HepG2 (cell line): ENCODE results near the gene MAPK7. TPM values are rescaled to one million over a fixed set of nuclear protein-coding genes. Genes with fewer than 3 reads are reported as not detected.

ENCODE experiments used
- ATAC-seq: fragments of 200-7000 bp; cut with Tn5 transposase; 3 replicates; pipeline ENCODE4 v1.9.1; 2020; ENCODE audit warnings: mild to moderate bottlenecking, moderate library complexity
- BruUV-seq: library from RNA; stranded (reverse); fragments of 400-500 nt; replicated peaks from 2 replicates; lab custom pipeline; 2021; lab: Mats Ljungman, UMichigan
- CTCF ChIA-PET: fragments of 300-600 bp; formaldehyde crosslinking; extraction: SDS; loops from one replicate; lab custom pipeline; 2021; ENCODE audit warnings: low total read pairs, inconsistent platforms, low intra/inter-chr PET ratio; lab: Yijun Ruan, JAX
- POLR2A ChIA-PET: fragments of 350-600 bp; sonication (Branson Sonifier 250); formaldehyde crosslinking; loops from one replicate; lab custom pipeline; 2020; ENCODE audit warnings: antibody characterized with exemption, inconsistent platforms; lab: Yijun Ruan, JAX
- DNase-seq: peaks from one replicate; pipeline ENCODE4 v3.0.0-alpha.2; 2015; ENCODE audit warnings: low spot score
- FAIRE-seq: peaks from 3 replicates; lab custom pipeline; 2011; peaks lifted over from hg19 to GRCh38; lab: Jason Lieb, UNC
- H2AFZ ChIP-seq: one replicate; pipeline ENCODE4 v1.6.1; 2011; ENCODE audit warnings: low read length, inconsistent platforms
- H3K27ac ChIP-seq: fragments of 300-600 bp; 3 replicates; pipeline ENCODE4 v1.8.0; 2011; ENCODE audit warnings: mixed run types, mild to moderate bottlenecking, mixed read lengths, low read length, inconsistent platforms; ENCODE audit not compliant: insufficient read depth; ENCODE audit errors: extremely low read length
- H3K27me3 ChIP-seq, 2 experiments: fragments of 200-600 bp in 1 of 2; 2 replicates in 1 of 2; 3 replicates in 1 of 2; pipeline versions ENCODE4 v1.6.0 to v1.8.0; 2011; ENCODE audit warnings: low read length in 2 of 2, mild to moderate bottlenecking in 2 of 2, moderate library complexity in 2 of 2, inconsistent platforms in 1 of 2; ENCODE audit not compliant: insufficient read depth in 2 of 2, control insufficient read depth in 1 of 2
- H3K36me3 ChIP-seq, 2 experiments: fragments of 200-600 bp in 1 of 2; replicated peaks in 1 of 2; 2 replicates in 1 of 2; 3 replicates in 1 of 2; pipeline versions ENCODE4 v1.5.1 to v1.8.0; 2011; ENCODE audit warnings: low read length in 2 of 2, inconsistent platforms in 1 of 2; ENCODE audit not compliant: insufficient read depth in 2 of 2, control insufficient read depth in 1 of 2
- H3K4me1 ChIP-seq: 2 replicates; pipeline ENCODE4 v1.5.1; 2012; ENCODE audit warnings: low read length, inconsistent platforms; ENCODE audit not compliant: insufficient read depth
- H3K4me2 ChIP-seq: 2 replicates; pipeline ENCODE4 v1.6.0; 2011; ENCODE audit warnings: low read depth, low read length, inconsistent platforms
- H3K4me3 ChIP-seq, 3 experiments: fragments of 200-600 bp in 1 of 3; sonication (generic), shearing (Covaris generic) in 1 of 3; replicated peaks in 1 of 3; 2 replicates each; pipeline ENCODE4 v1.5.1; 2011 to 2016; ENCODE audit warnings: low read length in 3 of 3, inconsistent platforms in 2 of 3, low read depth in 2 of 3, mild to moderate bottlenecking in 2 of 3, control low read depth in 1 of 3, mixed read lengths in 1 of 3; ENCODE audit not compliant: insufficient read depth in 1 of 3
- H3K79me2 ChIP-seq: one replicate; pipeline ENCODE4 v1.6.1; 2011; ENCODE audit warnings: low read length, inconsistent platforms; ENCODE audit not compliant: insufficient read depth
- H3K9ac ChIP-seq: 2 replicates; pipeline ENCODE4 v1.6.0; 2011; ENCODE audit warnings: mild to moderate bottlenecking, low read depth, low read length, inconsistent platforms; ENCODE audit not compliant: insufficient read depth
- H3K9me3 ChIP-seq: 2 replicates; pipeline ENCODE4 v1.5.1; 2012; ENCODE audit warnings: mild to moderate bottlenecking, low read length
- H4K20me1 ChIP-seq: 2 replicates; pipeline ENCODE4 v1.6.0; 2011; ENCODE audit warnings: inconsistent platforms, mild to moderate bottlenecking, low read length, moderate library complexity; ENCODE audit not compliant: insufficient read depth
- ARHGAP35 ChIP-seq: sonication (generic); formaldehyde crosslinking; IDR thresholded peaks from 2 replicates; pipeline ENCODE4 v1.9.0; 2022; ENCODE audit warnings: mild to moderate bottlenecking, inconsistent platforms, moderate library complexity, missing genetic modification reagents, borderline replicate concordance
- ARNT2 ChIP-seq: sonication (generic); formaldehyde crosslinking; IDR thresholded peaks from 2 replicates; pipeline ENCODE4 v1.8.0; 2022; ENCODE audit warnings: mild to moderate bottlenecking, low read depth, missing genetic modification reagents, moderate library complexity
- ASH2L ChIP-seq: fragments of 300-600, 200-600 bp; sonication (generic); IDR thresholded peaks from 2 replicates; pipeline ENCODE4 v1.7.0; 2017; ENCODE audit warnings: low read depth, mild to moderate bottlenecking, moderate library complexity, mixed read lengths, low read length; ENCODE audit not compliant: insufficient read length
- ATAD3A ChIP-seq: sonication (generic); formaldehyde crosslinking; IDR thresholded peaks from 2 replicates; pipeline ENCODE4 v1.4.0; 2020; ENCODE audit warnings: missing genetic modification reagents
- DMTF1 ChIP-seq: sonication (generic); formaldehyde crosslinking; IDR thresholded peaks from 2 replicates; pipeline ENCODE4 v1.4.0; 2020; ENCODE audit warnings: mild to moderate bottlenecking, missing genetic modification reagents
- ERF ChIP-seq: IDR thresholded peaks from 2 replicates; pipeline ENCODE4 v1.6.1; 2018; ENCODE audit warnings: missing biosample characterization, missing genetic modification reagents
- FOXM1 ChIP-seq: sonication (generic); formaldehyde crosslinking; IDR thresholded peaks from 2 replicates; pipeline ENCODE4 v1.5.0; 2020; ENCODE audit warnings: missing genetic modification reagents
- HOMEZ ChIP-seq: IDR thresholded peaks from 2 replicates; pipeline ENCODE4 v1.6.1; 2016; ENCODE audit warnings: low read depth
- NAIF1 ChIP-seq: sonication (generic); formaldehyde crosslinking; IDR thresholded peaks from 2 replicates; pipeline ENCODE4 v1.5.0; 2020; ENCODE audit warnings: mild to moderate bottlenecking, missing genetic modification reagents, borderline replicate concordance
- RBAK ChIP-seq: sonication (generic); formaldehyde crosslinking; IDR thresholded peaks from 2 replicates; pipeline ENCODE4 v1.5.1; 2020; ENCODE audit warnings: mild to moderate bottlenecking, missing genetic modification reagents
- TRIM24 ChIP-seq: sonication (generic); formaldehyde crosslinking; IDR thresholded peaks from 2 replicates; pipeline ENCODE4 v1.8.0; 2022; ENCODE audit warnings: mild to moderate bottlenecking, missing genetic modification reagents
- ZEB1 ChIP-seq: IDR thresholded peaks from 2 replicates; pipeline ENCODE4 v1.6.1; 2012; ENCODE audit warnings: mild to moderate bottlenecking, low read depth, inconsistent platforms; ENCODE audit not compliant: insufficient replicate concordance
- ZFAT ChIP-seq: sonication (generic); formaldehyde crosslinking; conservative IDR thresholded peaks from 2 replicates; pipeline ENCODE4 v1.8.1; 2023; ENCODE audit warnings: missing genetic modification reagents, inconsistent platforms
- ZKSCAN8 ChIP-seq: IDR thresholded peaks from 2 replicates; pipeline ENCODE4 v1.6.1; 2016; ENCODE audit warnings: borderline replicate concordance, missing genetic modification reagents, missing compliant biosample characterization
- ZNF180 ChIP-seq: sonication (generic); formaldehyde crosslinking; IDR thresholded peaks from 2 replicates; pipeline ENCODE4 v1.4.0; 2020; ENCODE audit warnings: low read depth, missing genetic modification reagents, borderline replicate concordance
- ZNF335 ChIP-seq: sonication (generic); formaldehyde crosslinking; IDR thresholded peaks from 2 replicates; pipeline ENCODE4 v1.4.0; 2020; ENCODE audit warnings: missing genetic modification reagents
- ZNF652 ChIP-seq: IDR thresholded peaks from 2 replicates; pipeline ENCODE4 v1.6.1; 2016; ENCODE audit warnings: low read depth, borderline replicate concordance
- ZNF687 ChIP-seq: sonication (generic); formaldehyde crosslinking; IDR thresholded peaks from 2 replicates; pipeline ENCODE4 v1.5.1; 2020; ENCODE audit warnings: mild to moderate bottlenecking, missing genetic modification reagents, moderate library complexity
- WGBS: methylation state at CpG from one replicate; pipeline ENCODE4 v1.1.6; 2017; ENCODE audit warnings: low lambda C conversion rate; 5-methylcytosine and 5-hydroxymethylcytosine counted together
- in situ Hi-C: cut with HindIII; loops from 2 replicates; pipeline ENCODE4 v1.10.0; 2017; ENCODE audit warnings: low pct_unique_long_range_greater_than_20kb; ENCODE audit not compliant: extremely low pct_ligation_motif_present
- intact Hi-C: fragments of 100-400 bp; cut with micrococcal nuclease; formaldehyde crosslinking; loops from one replicate; pipeline ENCODE4 v1.10.0; 2022; ENCODE audit not compliant: unreplicated experiment
- polyA plus RNA-seq, 8 experiments: library from polyadenylated mRNA; depleted of rRNA in 3 of 8; stranded (reverse) in 7 of 8; unstranded in 1 of 8; fragments of >200 nt; fragmentation: Illumina TruSeq in 4 of 8; extraction: Trizol in 4 of 8; gene quantifications; 2 replicates each; pipeline versions ENCODE4 v1.2.1 to v1.2.3, GENCODE V29; 2011 to 2016; ENCODE audit warnings: low read depth in 4 of 8, missing spikeins in 1 of 8, mixed read lengths in 1 of 8; ENCODE audit not compliant: insufficient read depth in 1 of 8
- total RNA-seq, 5 experiments: library from RNA; depleted of rRNA; stranded (reverse); fragments of >200 nt; fragmentation: Illumina TruSeq; extraction: Trizol; gene quantifications; 2 replicates each; pipeline ENCODE4 v1.2.3, GENCODE V29; 2016; ENCODE audit warnings: low read depth in 1 of 5

Gene MAPK7
- total and polyA plus RNA-seq, 2 of the 13 experiments (the other 11 are each of a cell fraction or from before 2014, with no cell fraction given) = 2.9 to 5.9 TPM

GRCh38 chr17:19390951-19391350 is 12.7 kb downstream of the MAPK7 start:
- no peak for DNase-seq
- no peak overlapping the region for H3K27ac ChIP-seq
- no TSS peak for BruUV-seq
- no peak for FAIRE-seq
- peaks cover 22% of the 10 kb centered on the region for H3K4me1 ChIP-seq
- 54% methylated on average over 2 of the region's 2 CpGs for WGBS
- no peaks in the 10 kb centered on the region for H3K9me3 ChIP-seq
- ChIA-PET CTCF (no interaction called here), POLR2A (interaction anchor here (1.5 kb wide), 1 partner anchor 13 kb away, joined by 6 read pairs; the partner anchor contains the start of gene MAPK7)
- intact Hi-C loops (no loop called here), in situ Hi-C loops (no loop called here)
- H3K9ac ChIP-seq = no peak overlapping the region
- no peak for ATAC-seq
- peaks cover 0 to 20% of the 10 kb centered on the region in 2 experiments; a peak in 2 of 5 replicates for H3K27me3 ChIP-seq
- no peak overlapping the region for H3K4me2 ChIP-seq
- H3K36me3 ChIP-seq = no peaks in the 10 kb centered on the region
- no peak overlapping the region for H2AFZ ChIP-seq
- no peaks in the 10 kb centered on the region for H3K79me2 ChIP-seq
- H3K4me3 ChIP-seq = no peak overlapping the region
- H4K20me1 ChIP-seq = no peaks in the 10 kb centered on the region
- TF ChIP-seq ERF (CRISPR knock-in tag) (no peak), ZNF687 (CRISPR knock-in tag) (no peak), ZEB1 (no peak), NAIF1 (CRISPR knock-in tag) (no peak), ARHGAP35 (CRISPR knock-in tag) (no peak), ARNT2 (CRISPR knock-in tag) (no peak), TRIM24 (no peak), ZNF335 (no peak), ZNF652 (CRISPR knock-in tag) (no peak), DMTF1 (CRISPR knock-in tag) (no peak), ASH2L (no peak), RBAK (CRISPR knock-in tag) (no peak), ZNF180 (CRISPR knock-in tag) (no peak), ZFAT (CRISPR knock-in tag) (no peak), ATAD3A (CRISPR knock-in tag) (no peak), HOMEZ (CRISPR knock-in tag) (no peak), FOXM1 (CRISPR knock-in tag) (no peak), ZKSCAN8 (CRISPR knock-in tag) (no peak)
